PC-9 (cell line): ENCODE measurements around the gene GALR1. TPM values are rescaled to one million over a fixed set of nuclear protein-coding genes. Genes with fewer than 3 reads are reported as not detected.

Experiments
- BruUV-seq: library from RNA; stranded (reverse); fragments of 400-500 nt; replicated peaks from 2 replicates; lab custom pipeline; 2021; lab: Mats Ljungman, UMichigan
- CTCF ChIA-PET: fragments of 300-600 bp; sonication (Branson Sonifier 250); formaldehyde crosslinking; loops from one replicate; lab custom pipeline; 2022; ENCODE audit warnings: antibody characterized with exemption; lab: Charles Lee
- POLR2A ChIA-PET: fragments of 300-600 bp; sonication (Branson Sonifier 250); formaldehyde crosslinking; loops from one replicate; lab custom pipeline; 2022; ENCODE audit warnings: antibody characterized with exemption; ENCODE audit not compliant: unreplicated experiment; lab: Charles Lee
- DNase-seq, 2 experiments: peaks; one replicate each; pipeline versions ENCODE4 v3.0.0 to v3.0.0-alpha.2; 2015 to 2022; ENCODE audit warnings: mixed read lengths in 1 of 2
- H2AFZ ChIP-seq: fragments of 200-600 bp; sonication (generic); 2 replicates; pipeline ENCODE4 v1.8.1; 2017; ENCODE audit warnings: antibody characterized with exemption
- H3F3A ChIP-seq: fragments of 200-600 bp; sonication (generic); 2 replicates; pipeline ENCODE4 v1.8.1; 2017; ENCODE audit warnings: antibody characterized with exemption, mild to moderate bottlenecking, low read depth; ENCODE audit not compliant: insufficient read depth
- H3K27ac ChIP-seq: fragments of 200-600 bp; sonication (generic); 2 replicates; pipeline ENCODE4 v1.6.1; 2016; ENCODE audit warnings: mixed run types
- H3K27me3 ChIP-seq: fragments of 200-600 bp; sonication (generic); 2 replicates; pipeline ENCODE4 v1.6.1; 2016; ENCODE audit warnings: low read depth, mixed run types; ENCODE audit not compliant: insufficient read depth
- H3K36me3 ChIP-seq: fragments of 200-600 bp; sonication (generic); 2 replicates; pipeline ENCODE4 v1.6.1; 2016; ENCODE audit warnings: low read depth, mixed run types
- H3K4me1 ChIP-seq: fragments of 200-600 bp; sonication (generic); replicated peaks from 2 replicates; pipeline ENCODE4 v1.6.1; 2016; ENCODE audit warnings: mixed run types; ENCODE audit not compliant: insufficient read depth
- H3K4me2 ChIP-seq: fragments of 200-600 bp; sonication (generic); 2 replicates; pipeline ENCODE4 v1.6.1; 2017; ENCODE audit warnings: mixed run types
- H3K4me3 ChIP-seq: fragments of 200-600 bp; sonication (generic); 2 replicates; pipeline ENCODE4 v1.6.1; 2016; ENCODE audit warnings: mixed run types
- H3K79me2 ChIP-seq: fragments of 200-600 bp; sonication (generic); 2 replicates; pipeline ENCODE4 v1.6.1; 2017; ENCODE audit warnings: low read depth, mixed run types
- H3K9me2 ChIP-seq: fragments of 200-600 bp; sonication (generic); 2 replicates; pipeline ENCODE4 v1.8.1; 2017; ENCODE audit warnings: mild to moderate bottlenecking; ENCODE audit not compliant: insufficient read depth
- H3K9me3 ChIP-seq: fragments of 200-600 bp; sonication (generic); 2 replicates; pipeline ENCODE4 v1.8.1; 2016; ENCODE audit warnings: low read depth; ENCODE audit not compliant: insufficient read depth
- H4K20me1 ChIP-seq: fragments of 200-600 bp; sonication (generic); 2 replicates; pipeline ENCODE4 v1.8.1; 2017; ENCODE audit not compliant: insufficient read depth
- EZH2 ChIP-seq: fragments of 200-600 bp; sonication (generic); IDR thresholded peaks from 2 replicates; pipeline ENCODE4 v1.8.0; 2017; ENCODE audit warnings: antibody characterized with exemption, low read depth
- intact Hi-C: fragments of 100-400 bp; cut with micrococcal nuclease; formaldehyde crosslinking; loops from one replicate; pipeline ENCODE4 v1.10.0; 2022; ENCODE audit not compliant: unreplicated experiment
- total RNA-seq: library from RNA; stranded (reverse); gene quantifications from 2 replicates; pipeline ENCODE4 v1.2.3, GENCODE V29; 2021
- TF ChIP-seq, protein P1 (sequence below): fragments of 200-600 bp; sonication (generic); conservative IDR thresholded peaks from 2 replicates; pipeline ENCODE4 v1.6.1; 2017; ENCODE audit warnings: mixed run types, antibody characterized with exemption, mild to moderate bottlenecking, moderate library complexity

The GALR1 gene
- total RNA-seq, 1 experiment from 2014 or later = not detected

DNA sequence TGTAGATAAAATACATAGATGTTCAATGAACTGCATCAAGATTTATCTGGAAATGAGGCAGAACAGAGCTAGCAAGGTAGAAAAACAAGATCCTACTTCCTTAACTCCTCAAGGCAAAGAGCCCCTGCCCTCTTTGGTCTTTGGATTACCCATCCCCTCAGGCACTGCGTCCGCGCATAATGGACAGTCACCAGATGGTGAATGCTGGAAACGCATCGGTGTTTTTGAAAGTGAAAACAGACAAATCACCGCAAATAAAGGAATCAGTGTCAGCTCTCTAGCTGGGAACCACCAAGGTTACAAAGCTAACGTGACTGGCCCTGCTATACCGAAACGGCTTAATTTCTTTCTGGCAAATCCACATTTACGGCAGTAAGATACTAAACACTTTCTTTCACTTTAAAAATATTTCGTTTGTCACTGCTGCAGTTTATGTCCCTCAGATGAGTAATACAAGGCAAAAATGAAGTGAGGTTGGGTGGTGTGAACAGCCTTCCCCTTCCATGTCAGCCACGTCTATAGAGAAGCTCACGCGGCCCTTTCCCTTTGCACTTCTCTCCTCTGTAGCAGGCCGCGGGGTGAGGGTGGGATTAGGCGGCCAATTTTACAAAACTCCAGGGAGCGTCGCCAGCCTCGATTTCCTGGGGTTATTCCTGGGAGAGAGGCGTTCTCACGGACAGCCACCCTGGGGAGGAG is 627 bp upstream of the GALR1 start:
- Histone ChIP-seq H3K9me2 (no peaks in the 10 kb centered on the region), H3K4me1 (no peaks in the 10 kb centered on the region), H3F3A (no peaks in the 10 kb centered on the region), H3K36me3 (no peaks in the 10 kb centered on the region), H3K27ac (no peak overlapping the region), H2AFZ (no peak overlapping the region), H4K20me1 (no peaks in the 10 kb centered on the region), H3K4me2 (no peak overlapping the region), H3K79me2 (no peaks in the 10 kb centered on the region), H3K27me3 (peaks cover 33% of the 10 kb centered on the region), H3K4me3 (no peak overlapping the region), H3K9me3 (no peaks in the 10 kb centered on the region; the same call in 1 of the 2 replicates)
- POLR2A ChIA-PET = no interaction called here
- DNase-seq = no peak
- CTCF ChIA-PET = no interaction called here
- BruUV-seq = no TSS peak
- TF ChIP-seq EZH2 = no peak
- TF ChIP-seq, protein P1, sequence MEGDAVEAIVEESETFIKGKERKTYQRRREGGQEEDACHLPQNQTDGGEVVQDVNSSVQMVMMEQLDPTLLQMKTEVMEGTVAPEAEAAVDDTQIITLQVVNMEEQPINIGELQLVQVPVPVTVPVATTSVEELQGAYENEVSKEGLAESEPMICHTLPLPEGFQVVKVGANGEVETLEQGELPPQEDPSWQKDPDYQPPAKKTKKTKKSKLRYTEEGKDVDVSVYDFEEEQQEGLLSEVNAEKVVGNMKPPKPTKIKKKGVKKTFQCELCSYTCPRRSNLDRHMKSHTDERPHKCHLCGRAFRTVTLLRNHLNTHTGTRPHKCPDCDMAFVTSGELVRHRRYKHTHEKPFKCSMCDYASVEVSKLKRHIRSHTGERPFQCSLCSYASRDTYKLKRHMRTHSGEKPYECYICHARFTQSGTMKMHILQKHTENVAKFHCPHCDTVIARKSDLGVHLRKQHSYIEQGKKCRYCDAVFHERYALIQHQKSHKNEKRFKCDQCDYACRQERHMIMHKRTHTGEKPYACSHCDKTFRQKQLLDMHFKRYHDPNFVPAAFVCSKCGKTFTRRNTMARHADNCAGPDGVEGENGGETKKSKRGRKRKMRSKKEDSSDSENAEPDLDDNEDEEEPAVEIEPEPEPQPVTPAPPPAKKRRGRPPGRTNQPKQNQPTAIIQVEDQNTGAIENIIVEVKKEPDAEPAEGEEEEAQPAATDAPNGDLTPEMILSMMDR = no peak
- intact Hi-C loops = no loop called here

GRCh38 chr18:77250501-77250925 is 865 bp downstream of the GALR1 start:
- intact Hi-C loops = no loop called here
- TF ChIP-seq, protein P1 = no peak
- no peak for TF ChIP-seq EZH2
- Histone ChIP-seq H2AFZ (no peak overlapping the region), H3K4me3 (no peak overlapping the region), H3K9me3 (no peaks in the 10 kb centered on the region; the same call in 1 of the 2 replicates), H3K27ac (no peak overlapping the region), H3K4me1 (no peaks in the 10 kb centered on the region), H3K36me3 (no peaks in the 10 kb centered on the region), H3K9me2 (no peaks in the 10 kb centered on the region), H4K20me1 (no peaks in the 10 kb centered on the region), H3K27me3 (peaks cover 27% of the 10 kb centered on the region), H3K4me2 (no peak overlapping the region), H3K79me2 (no peaks in the 10 kb centered on the region), H3F3A (no peaks in the 10 kb centered on the region)
- no peak for DNase-seq
- no TSS peak for BruUV-seq
- ChIA-PET CTCF (no interaction called here), POLR2A (no interaction called here)

- ChIA-PET POLR2A (no interaction called here), CTCF (no interaction called here)
- H3K4me1 ChIP-seq = no peaks in the 10 kb centered on the region
- BruUV-seq = no TSS peak
- H3K4me3 ChIP-seq = no peak overlapping the region
- no peaks in the 10 kb centered on the region for H3K79me2 ChIP-seq
- DNase-seq = no peak
- no peak overlapping the region for H3K4me2 ChIP-seq
- H3K27ac ChIP-seq = no peak overlapping the region
- TF ChIP-seq, protein P1 = no peak
- TF ChIP-seq EZH2 = no peak
- intact Hi-C loops = no loop called here
- H2AFZ ChIP-seq = no peak overlapping the region
- no peaks in the 10 kb centered on the region for H3K36me3 ChIP-seq
- peaks cover 21% of the 10 kb centered on the region for H3K27me3 ChIP-seq
- H3K9me3 ChIP-seq = no peaks in the 10 kb centered on the region; the same call in 1 of the 2 replicates
- H4K20me1 ChIP-seq = no peaks in the 10 kb centered on the region
- no peaks in the 10 kb centered on the region for H3F3A ChIP-seq
- no peaks in the 10 kb centered on the region for H3K9me2 ChIP-seq
Observed at GRCh38 chr18:77250926-77251729, 1.5 kb downstream of the GALR1 start.
